Epithelial cell of proximal tubule (primary cell): Measurements from ENCODE around the gene SYCP2L. TPM values are rescaled to one million over a fixed set of nuclear protein-coding genes. Genes with fewer than 3 reads are reported as not detected.
"Not testable (repeated sequence)": the region's sequence is repeated elsewhere in the genome, so short reads cannot be mapped to it uniquely, and the experiment has no call there.

ENCODE experiments used
- DNase-seq: peaks from one replicate; pipeline ENCODE4 v3.0.0-alpha.2; 2011; ENCODE audit warnings: low read depth
- H3K4me3 ChIP-seq: 2 replicates; pipeline ENCODE4 v1.5.1; 2011; ENCODE audit warnings: low read depth, mild to moderate bottlenecking, low read length
- total RNA-seq: library from RNA; depleted of rRNA; stranded (reverse); fragments of >200 nt; gene quantifications from 2 replicates; pipeline ENCODE4 v1.2.3, GENCODE V29; 2015
- TF ChIP-seq, protein P1 (sequence below): conservative IDR thresholded peaks from 2 replicates; pipeline ENCODE4 v1.5.1; 2012; ENCODE audit warnings: low read depth, mild to moderate bottlenecking, low read length

The SYCP2L gene
- total RNA-seq, 1 donor from 2014 or later = 3.4 TPM

GRCh38 chr6:10849901-10850300 is 37.0 kb upstream of the SYCP2L start:
- no peak for DNase-seq
- TF ChIP-seq, protein P1, sequence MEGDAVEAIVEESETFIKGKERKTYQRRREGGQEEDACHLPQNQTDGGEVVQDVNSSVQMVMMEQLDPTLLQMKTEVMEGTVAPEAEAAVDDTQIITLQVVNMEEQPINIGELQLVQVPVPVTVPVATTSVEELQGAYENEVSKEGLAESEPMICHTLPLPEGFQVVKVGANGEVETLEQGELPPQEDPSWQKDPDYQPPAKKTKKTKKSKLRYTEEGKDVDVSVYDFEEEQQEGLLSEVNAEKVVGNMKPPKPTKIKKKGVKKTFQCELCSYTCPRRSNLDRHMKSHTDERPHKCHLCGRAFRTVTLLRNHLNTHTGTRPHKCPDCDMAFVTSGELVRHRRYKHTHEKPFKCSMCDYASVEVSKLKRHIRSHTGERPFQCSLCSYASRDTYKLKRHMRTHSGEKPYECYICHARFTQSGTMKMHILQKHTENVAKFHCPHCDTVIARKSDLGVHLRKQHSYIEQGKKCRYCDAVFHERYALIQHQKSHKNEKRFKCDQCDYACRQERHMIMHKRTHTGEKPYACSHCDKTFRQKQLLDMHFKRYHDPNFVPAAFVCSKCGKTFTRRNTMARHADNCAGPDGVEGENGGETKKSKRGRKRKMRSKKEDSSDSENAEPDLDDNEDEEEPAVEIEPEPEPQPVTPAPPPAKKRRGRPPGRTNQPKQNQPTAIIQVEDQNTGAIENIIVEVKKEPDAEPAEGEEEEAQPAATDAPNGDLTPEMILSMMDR = no peak
- no peak overlapping the region for H3K4me3 ChIP-seq

GRCh38 chr6:10850728-10851127 is 36.1 kb upstream of the SYCP2L start:
- no peak for DNase-seq
- no peak overlapping the region for H3K4me3 ChIP-seq
- TF ChIP-seq, protein P1 = no peak

GRCh38 chr6:10852361-10852960 is 34.4 kb upstream of the SYCP2L start:
- TF ChIP-seq, protein P1 = no peak
- no peak for DNase-seq
- no peak overlapping the region for H3K4me3 ChIP-seq

GRCh38 chr6:10853849-10854300 is 33.0 kb upstream of the SYCP2L start:
- H3K4me3 ChIP-seq, DNase-seq: not testable (repeated sequence)

GRCh38 chr6:10854922-10855632 is 31.8 kb upstream of the SYCP2L start:
- no peak overlapping the region for H3K4me3 ChIP-seq
- TF ChIP-seq, protein P1 = no peak
- DNase-seq = no peak

- no peak overlapping the region for H3K4me3 ChIP-seq
- DNase-seq = no peak
- TF ChIP-seq, protein P1 = no peak
These were observed 29.6 kb upstream of the SYCP2L start for GRCh38 chr6:10857259-10857658.

- TF ChIP-seq, protein P1 = no peak
- no peak overlapping the region for H3K4me3 ChIP-seq
- no peak for DNase-seq
These were observed 25.8 kb upstream of the SYCP2L start for GRCh38 chr6:10861086-10861485.
